ENCODE measurements around the gene LINC01488. TPM values are rescaled to one million over a fixed set of nuclear protein-coding genes. Genes with fewer than 3 reads are reported as not detected.

Gene LINC01488
- total RNA-seq, 1 experiment from 2014 or later = not detected

GRCh38 chr11:69508974-69509373, 27.5 kb downstream of the LINC01488 start:
- Histone ChIP-seq H3K4me3 (no peak overlapping the region), H3K36me3 (no peaks in the 10 kb centered on the region), H3K27me3 (no peaks in the 10 kb centered on the region), H3K9me3 (no peaks in the 10 kb centered on the region)
- DNase-seq = no peak

- no peak for DNase-seq
- no peaks in the 10 kb centered on the region for H3K27me3 ChIP-seq
- no peaks in the 10 kb centered on the region for H3K9me3 ChIP-seq
- H3K36me3 ChIP-seq = no peaks in the 10 kb centered on the region
- H3K4me3 ChIP-seq = no peak overlapping the region
Measured at GRCh38 chr11:69509381-69509780, 27.9 kb downstream of the LINC01488 start.

GRCh38 chr11:69509846-69510390, 28.5 kb downstream of the LINC01488 start:
- Histone ChIP-seq H3K27me3 (no peaks in the 10 kb centered on the region), H3K9me3 (no peaks in the 10 kb centered on the region), H3K4me3 (no peak overlapping the region), H3K36me3 (no peaks in the 10 kb centered on the region)
- DNase-seq = peak; percentile 44

- peak; percentile 85 for DNase-seq
- Histone ChIP-seq H3K27me3 (no peaks in the 10 kb centered on the region), H3K36me3 (no peaks in the 10 kb centered on the region), H3K4me3 (no peak overlapping the region), H3K9me3 (no peaks in the 10 kb centered on the region)
Measured at GRCh38 chr11:69510471-69511357, 29.3 kb downstream of the LINC01488 start.

- DNase-seq = no peak
- Histone ChIP-seq H3K9me3 (no peaks in the 10 kb centered on the region), H3K36me3 (no peaks in the 10 kb centered on the region), H3K4me3 (no peak overlapping the region), H3K27me3 (no peaks in the 10 kb centered on the region)
Measured at GRCh38 chr11:69511358-69512055, 30.0 kb downstream of the LINC01488 start.

GRCh38 chr11:69512136-69512535, 30.7 kb downstream of the LINC01488 start:
- Histone ChIP-seq H3K27me3 (no peaks in the 10 kb centered on the region), H3K36me3 (no peaks in the 10 kb centered on the region), H3K4me3 (no peak overlapping the region), H3K9me3 (no peaks in the 10 kb centered on the region)
- no peak for DNase-seq

GRCh38 chr11:69512790-69513189, 31.3 kb downstream of the LINC01488 start:
- Histone ChIP-seq H3K27me3 (no peaks in the 10 kb centered on the region), H3K4me3 (no peak overlapping the region), H3K9me3 (no peaks in the 10 kb centered on the region), H3K36me3 (no peaks in the 10 kb centered on the region)
- DNase-seq = no peak

GRCh38 chr11:69513196-69513595, 31.7 kb downstream of the LINC01488 start:
- no peaks in the 10 kb centered on the region for H3K9me3 ChIP-seq
- H3K27me3 ChIP-seq = no peaks in the 10 kb centered on the region
- DNase-seq = no peak
- H3K4me3 ChIP-seq = no peak overlapping the region
- H3K36me3 ChIP-seq = no peaks in the 10 kb centered on the region

- no peak overlapping the region for H3K4me3 ChIP-seq
- H3K36me3 ChIP-seq = no peaks in the 10 kb centered on the region
- no peak for DNase-seq
- H3K9me3 ChIP-seq = peaks cover 4% of the 10 kb centered on the region
- H3K27me3 ChIP-seq = no peaks in the 10 kb centered on the region
Measured at GRCh38 chr11:69513663-69514224, 32.3 kb downstream of the LINC01488 start.

- Histone ChIP-seq H3K36me3 (no peaks in the 10 kb centered on the region), H3K9me3 (peaks cover 4% of the 10 kb centered on the region), H3K27me3 (no peaks in the 10 kb centered on the region), H3K4me3 (no peak overlapping the region)
- no peak for DNase-seq
Measured at GRCh38 chr11:69514771-69515170, 33.3 kb downstream of the LINC01488 start.

GRCh38 chr11:69515271-69516245, 34.1 kb downstream of the LINC01488 start:
- DNase-seq = no peak
- H3K4me3 ChIP-seq = no peak overlapping the region
- H3K9me3 ChIP-seq = peaks cover 4% of the 10 kb centered on the region
- H3K27me3 ChIP-seq = no peaks in the 10 kb centered on the region
- H3K36me3 ChIP-seq = no peaks in the 10 kb centered on the region

GRCh38 chr11:69516526-69516925, 35.1 kb downstream of the LINC01488 start:
- no peak overlapping the region for H3K4me3 ChIP-seq
- DNase-seq = no peak
- peaks cover 4% of the 10 kb centered on the region for H3K9me3 ChIP-seq
- no peaks in the 10 kb centered on the region for H3K36me3 ChIP-seq
- H3K27me3 ChIP-seq = no peaks in the 10 kb centered on the region

GRCh38 chr11:69518081-69518950, 36.9 kb downstream of the LINC01488 start:
- Histone ChIP-seq H3K27me3 (no peaks in the 10 kb centered on the region), H3K4me3 (no peak overlapping the region), H3K9me3 (peaks cover 4% of the 10 kb centered on the region), H3K36me3 (no peaks in the 10 kb centered on the region)
- DNase-seq = no peak

- H3K27me3 ChIP-seq = no peaks in the 10 kb centered on the region
- peaks cover 4% of the 10 kb centered on the region for H3K9me3 ChIP-seq
- no peaks in the 10 kb centered on the region for H3K36me3 ChIP-seq
- DNase-seq = no peak
- no peak overlapping the region for H3K4me3 ChIP-seq
Measured at GRCh38 chr11:69520186-69520916, 38.9 kb downstream of the LINC01488 start.

- DNase-seq = no peak
- Histone ChIP-seq H3K27me3 (no peaks in the 10 kb centered on the region), H3K9me3 (peaks cover 4% of the 10 kb centered on the region), H3K36me3 (no peaks in the 10 kb centered on the region), H3K4me3 (no peak overlapping the region)
Measured at GRCh38 chr11:69521457-69521856, 40.0 kb downstream of the LINC01488 start.
